Bronchial epithelial cell (primary cell): ENCODE data around the gene PAGE4. TPM values are rescaled to one million over a fixed set of nuclear protein-coding genes. Genes with fewer than 3 reads are reported as not detected.

Source experiments
- DNase-seq: peaks from one replicate; pipeline ENCODE4 v3.0.0-alpha.2; 2010; ENCODE audit warnings: low read depth
- FAIRE-seq: peaks from 2 replicates; lab custom pipeline; 2011; peaks lifted over from hg19 to GRCh38; lab: Jason Lieb, UNC
- H3K27me3 ChIP-seq: 2 replicates; pipeline ENCODE4 v1.5.1; 2011; ENCODE audit warnings: low read length; ENCODE audit not compliant: control insufficient read depth, insufficient read depth
- H3K36me3 ChIP-seq: 2 replicates; pipeline ENCODE4 v1.5.1; 2011; ENCODE audit warnings: low read length; ENCODE audit not compliant: control insufficient read depth, insufficient read depth
- H3K4me3 ChIP-seq: 2 replicates; pipeline ENCODE4 v1.5.1; 2011; ENCODE audit warnings: mild to moderate bottlenecking, low read depth, low read length, control low read depth
- total RNA-seq: library from RNA; depleted of rRNA; stranded (reverse); fragments of >200 nt; gene quantifications from 2 replicates; pipeline ENCODE4 v1.2.1, GENCODE V29; 2014
- TF ChIP-seq, protein P1 (sequence below): IDR thresholded peaks from 2 replicates; pipeline ENCODE4 v1.5.1; 2011; ENCODE audit warnings: mild to moderate bottlenecking, moderate library complexity, low read length, control low read depth, inconsistent platforms; ENCODE audit not compliant: insufficient read depth, severe bottlenecking

PAGE4 gene
- total RNA-seq, 1 donor from 2014 or later, result not detected

DNA sequence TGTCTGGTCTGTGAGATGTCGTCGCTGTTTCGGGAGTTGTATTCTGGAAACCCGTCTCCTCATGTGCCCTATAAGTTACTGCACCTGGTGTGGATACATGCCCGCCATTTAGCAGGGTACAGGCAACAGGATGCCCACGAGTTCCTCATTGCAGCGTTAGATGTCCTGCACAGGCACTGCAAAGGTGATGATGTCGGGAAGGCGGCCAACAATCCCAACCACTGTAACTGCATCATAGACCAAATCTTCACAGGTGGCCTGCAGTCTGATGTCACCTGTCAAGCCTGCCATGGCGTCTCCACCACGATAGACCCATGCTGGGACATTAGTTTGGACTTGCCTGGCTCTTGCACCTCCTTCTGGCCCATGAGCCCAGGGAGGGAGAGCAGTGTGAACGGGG, 51.6 kb downstream of the PAGE4 start:
- Histone ChIP-seq H3K36me3 (no peaks in the 10 kb centered on the region), H3K4me3 (no peak overlapping the region), H3K27me3 (no peaks in the 10 kb centered on the region)
- TF ChIP-seq, protein P1, sequence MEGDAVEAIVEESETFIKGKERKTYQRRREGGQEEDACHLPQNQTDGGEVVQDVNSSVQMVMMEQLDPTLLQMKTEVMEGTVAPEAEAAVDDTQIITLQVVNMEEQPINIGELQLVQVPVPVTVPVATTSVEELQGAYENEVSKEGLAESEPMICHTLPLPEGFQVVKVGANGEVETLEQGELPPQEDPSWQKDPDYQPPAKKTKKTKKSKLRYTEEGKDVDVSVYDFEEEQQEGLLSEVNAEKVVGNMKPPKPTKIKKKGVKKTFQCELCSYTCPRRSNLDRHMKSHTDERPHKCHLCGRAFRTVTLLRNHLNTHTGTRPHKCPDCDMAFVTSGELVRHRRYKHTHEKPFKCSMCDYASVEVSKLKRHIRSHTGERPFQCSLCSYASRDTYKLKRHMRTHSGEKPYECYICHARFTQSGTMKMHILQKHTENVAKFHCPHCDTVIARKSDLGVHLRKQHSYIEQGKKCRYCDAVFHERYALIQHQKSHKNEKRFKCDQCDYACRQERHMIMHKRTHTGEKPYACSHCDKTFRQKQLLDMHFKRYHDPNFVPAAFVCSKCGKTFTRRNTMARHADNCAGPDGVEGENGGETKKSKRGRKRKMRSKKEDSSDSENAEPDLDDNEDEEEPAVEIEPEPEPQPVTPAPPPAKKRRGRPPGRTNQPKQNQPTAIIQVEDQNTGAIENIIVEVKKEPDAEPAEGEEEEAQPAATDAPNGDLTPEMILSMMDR, result no peak
- DNase-seq, result no peak
- no peak for FAIRE-seq

Other genes with a start within 250 kb of the PAGE4 start
- not detected in 2 replicates for gene GAGE12H, start 249.4 kb upstream of the PAGE4 start, total RNA-seq
- gene GAGE2A, start 239.8 kb upstream of the PAGE4 start, total RNA-seq, result not detected in 2 replicates
- gene GAGE1, start 230.3 kb upstream of the PAGE4 start, total RNA-seq, result not detected in 2 replicates
- not detected in 2 replicates for gene PAGE1, start 133.3 kb upstream of the PAGE4 start, total RNA-seq
- 2.1 and 2.2 TPM in 2 replicates for gene USP27X, start 50.2 kb downstream of the PAGE4 start, total RNA-seq
- gene CLCN5, start 93.3 kb downstream of the PAGE4 start, total RNA-seq, result 6.9 and 8.4 TPM in 2 replicates